CD4-positive, alpha-beta T cell treated with Interferon gamma for 1 hour (primary cell): ENCODE measurements around the gene S100A14.
A peak's percentile ranks its signal among the peaks of the same experiment; 100 is the strongest.

ENCODE experiments used
- DNase-seq: peaks from one replicate; pipeline ENCODE4 v3.0.0-alpha.2; 2020

Gene S100A14

GRCh38 chr1:153636312-153636711 is 20.2 kb upstream of the S100A14 start:
- DNase-seq = no peak

- no peak for DNase-seq
Observed at GRCh38 chr1:153635872-153636271, 19.7 kb upstream of the S100A14 start.

GRCh38 chr1:153633754-153634665 is 17.9 kb upstream of the S100A14 start, which contains the start of gene CHTOP:
CHTOP (plus strand) TSS chr1:153634066; CDS start chr1:153636589, 2,523 bp downstream.
- DNase-seq = peak; percentile 96

GRCh38 chr1:153633161-153633753 is 17.1 kb upstream of the S100A14 start:
- no peak for DNase-seq

- no peak for DNase-seq
Observed at GRCh38 chr1:153631047-153632022, 15.2 kb upstream of the S100A14 start.

- no peak for DNase-seq
Observed at GRCh38 chr1:153630384-153630783, 14.3 kb upstream of the S100A14 start.

- DNase-seq = no peak
Observed at GRCh38 chr1:153629971-153630370, 13.8 kb upstream of the S100A14 start.

- no peak for DNase-seq
Observed at GRCh38 chr1:153629343-153629665, 13.2 kb upstream of the S100A14 start.

- no peak for DNase-seq
Observed at GRCh38 chr1:153628638-153629342, 12.7 kb upstream of the S100A14 start.

- no peak for DNase-seq
Observed at GRCh38 chr1:153627715-153628626, 11.8 kb upstream of the S100A14 start, which contains the start of gene S100A1. S100A1 (plus strand) TSS chr1:153628434; CDS start chr1:153630522, 2,088 bp downstream.

GRCh38 chr1:153626904-153627714 is 11.0 kb upstream of the S100A14 start, which contains the start of gene S100A13:
S100A13 (minus strand) TSS chr1:153627505; CDS start chr1:153626472, 1,033 bp downstream.
- no peak for DNase-seq

- no peak for DNase-seq
Observed at GRCh38 chr1:153626477-153626903, 10.4 kb upstream of the S100A14 start.

- DNase-seq = no peak
Observed at GRCh38 chr1:153624965-153625611, 9.0 kb upstream of the S100A14 start.

GRCh38 chr1:153623101-153623500 is 7.0 kb upstream of the S100A14 start:
- no peak for DNase-seq

- no peak for DNase-seq
Observed at GRCh38 chr1:153619171-153619570, 3.0 kb upstream of the S100A14 start.

GRCh38 chr1:153617663-153618062 is 1.5 kb upstream of the S100A14 start:
- DNase-seq = peak; percentile 60

GRCh38 chr1:153616917-153617311 is 789 bp upstream of the S100A14 start:
- DNase-seq = no peak

- no peak for DNase-seq
Observed at GRCh38 chr1:153615406-153615805, 719 bp downstream of the S100A14 start.

- no peak for DNase-seq
Observed at GRCh38 chr1:153614906-153615305, 1.2 kb downstream of the S100A14 start.
